COLO668 (cell line): Measurements from ENCODE around the gene NT5C1A.

Experiments used
- DNase-seq: peaks from one replicate; lab custom pipeline; 2025; ENCODE audit not compliant: unreplicated experiment; lab: John Stamatoyannopoulos, UW

NT5C1A gene

DNA sequence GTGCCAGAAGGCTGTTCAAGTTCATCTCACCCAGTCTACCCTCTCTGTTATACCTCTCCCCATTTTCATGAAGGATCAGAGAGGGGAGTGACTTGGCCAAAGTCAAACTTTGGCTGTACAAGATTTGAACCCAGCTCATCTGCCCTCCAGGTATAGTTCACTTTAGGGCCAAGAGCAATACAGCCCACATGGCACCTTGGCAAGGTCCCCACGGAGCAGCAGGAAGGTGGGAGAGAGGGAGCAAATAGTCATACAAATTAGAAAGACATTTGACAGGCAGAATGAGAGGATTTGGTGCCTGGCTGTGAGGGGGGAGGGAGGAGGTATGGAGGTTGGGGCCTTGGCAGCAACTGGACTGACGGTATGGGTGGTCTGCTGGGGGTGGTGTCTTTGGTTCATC lies 18.3 kb upstream of the NT5C1A start:
- no peak for DNase-seq

- peak; percentile 99 for DNase-seq
Observed at GRCh38 chr1:39689635-39690034, 17.7 kb upstream of the NT5C1A start.

GRCh38 chr1:39689214-39689613 lies 17.3 kb upstream of the NT5C1A start:
- DNase-seq: no peak

DNA sequence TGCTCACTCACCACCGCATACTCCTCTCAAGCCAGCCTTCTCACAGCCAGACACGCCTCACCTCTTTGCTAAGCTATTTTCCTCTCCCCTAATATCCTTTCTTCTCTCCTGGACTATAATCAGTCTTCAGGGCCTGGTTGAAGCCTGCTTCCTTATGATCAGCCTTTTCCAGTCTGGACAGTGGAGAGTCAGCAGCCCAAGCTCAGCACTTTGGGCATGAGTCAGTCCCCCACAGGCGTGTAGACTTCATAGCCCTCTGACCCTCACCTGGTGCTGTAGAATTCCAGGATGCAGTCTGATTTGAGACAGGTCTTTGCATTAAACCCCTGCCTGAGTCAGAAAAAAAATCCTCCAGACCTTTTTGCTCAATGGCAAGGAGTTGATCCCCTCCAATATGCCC lies 16.8 kb upstream of the NT5C1A start:
- no peak for DNase-seq

DNA sequence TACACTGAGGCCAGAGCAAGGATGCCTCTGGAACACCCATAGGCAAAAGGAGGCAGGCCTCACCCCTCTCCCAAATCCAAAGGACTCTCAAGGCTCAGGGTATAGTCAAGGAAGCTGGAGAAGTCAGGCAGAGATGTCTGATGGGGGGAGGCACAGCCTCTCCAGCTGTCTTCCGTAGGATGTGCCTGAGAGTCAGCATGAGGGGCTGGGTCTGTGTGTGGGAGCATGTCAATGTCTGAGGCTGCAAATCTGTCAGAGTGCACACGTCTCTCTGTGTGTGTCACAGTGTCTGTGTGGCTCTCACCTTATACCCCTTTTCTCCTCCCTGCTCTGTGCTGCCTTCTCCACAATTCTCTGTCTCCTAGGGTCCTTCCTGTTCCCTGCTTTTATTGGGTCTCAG lies 15.3 kb upstream of the NT5C1A start:
- DNase-seq: no peak

GRCh38 chr1:39685071-39685470 lies 13.2 kb upstream of the NT5C1A start:
- DNase-seq: no peak

GRCh38 chr1:39684313-39684664 lies 12.4 kb upstream of the NT5C1A start:
- no peak for DNase-seq

- DNase-seq: no peak
Observed at GRCh38 chr1:39683591-39684312, 11.8 kb upstream of the NT5C1A start.

DNA sequence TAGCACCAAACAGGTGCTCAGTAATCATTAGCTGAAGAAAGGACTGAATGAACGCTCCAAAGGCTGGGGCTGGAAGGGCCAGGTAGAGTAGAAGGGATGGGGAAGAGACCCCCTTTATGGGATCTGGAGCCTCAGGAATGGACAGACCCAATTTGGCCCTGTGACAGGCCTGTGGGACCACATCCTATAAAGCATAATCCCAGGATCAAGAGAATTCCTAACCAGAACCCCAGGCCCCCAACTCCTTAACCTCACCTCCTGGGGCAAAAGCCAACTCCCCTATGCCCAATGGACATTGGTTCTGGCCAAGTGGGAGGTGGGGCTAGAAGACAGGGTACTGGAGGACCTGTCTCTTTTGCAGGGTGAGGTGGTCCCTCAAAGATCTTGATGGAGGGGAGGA lies 10.1 kb upstream of the NT5C1A start:
- no peak for DNase-seq

GRCh38 chr1:39681294-39681693 lies 9.4 kb upstream of the NT5C1A start:
- DNase-seq: no peak

- no peak for DNase-seq
Observed at GRCh38 chr1:39680751-39681150, 8.8 kb upstream of the NT5C1A start.

DNA sequence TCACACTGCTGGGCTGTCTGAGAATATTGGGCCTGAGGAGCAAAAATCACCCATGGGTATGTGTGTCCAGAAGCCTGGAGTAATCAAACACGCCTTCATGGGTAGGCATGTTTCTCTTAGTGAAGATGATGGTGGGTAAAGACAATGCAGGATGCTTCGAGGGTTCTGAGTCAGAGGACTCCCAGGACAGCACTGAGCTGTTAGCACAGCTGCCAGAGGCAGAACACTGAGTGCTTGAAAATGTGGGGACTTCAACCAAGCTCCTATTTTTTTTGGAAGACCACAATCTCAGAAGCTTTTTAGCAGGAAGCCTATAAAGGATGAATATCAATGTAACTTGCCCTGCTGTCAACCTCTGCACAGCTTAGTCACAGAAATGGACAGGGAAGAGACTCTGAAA lies 7.9 kb upstream of the NT5C1A start:
- no peak for DNase-seq

DNA sequence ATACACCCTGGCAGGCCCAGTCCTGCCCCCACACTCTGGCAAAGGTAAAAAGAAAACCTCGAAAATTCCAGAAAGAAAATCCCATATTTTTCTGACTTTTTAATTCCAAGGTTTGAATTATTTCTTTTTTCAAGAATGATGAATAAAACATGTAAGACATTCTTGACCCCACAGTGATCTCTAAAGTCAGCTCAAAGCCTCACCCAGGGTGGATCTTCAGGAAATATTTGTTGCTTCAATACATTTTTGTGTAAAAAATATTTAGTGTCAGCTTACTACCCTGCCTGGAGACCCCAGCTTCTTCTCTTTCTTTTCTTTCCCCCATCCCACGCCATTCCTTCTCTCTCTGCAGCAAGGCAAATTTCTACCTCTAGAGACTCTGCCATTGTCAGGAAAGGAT lies 7.0 kb upstream of the NT5C1A start:
- DNase-seq: no peak

GRCh38 chr1:39677645-39678044 lies 5.7 kb upstream of the NT5C1A start:
- no peak for DNase-seq

DNA sequence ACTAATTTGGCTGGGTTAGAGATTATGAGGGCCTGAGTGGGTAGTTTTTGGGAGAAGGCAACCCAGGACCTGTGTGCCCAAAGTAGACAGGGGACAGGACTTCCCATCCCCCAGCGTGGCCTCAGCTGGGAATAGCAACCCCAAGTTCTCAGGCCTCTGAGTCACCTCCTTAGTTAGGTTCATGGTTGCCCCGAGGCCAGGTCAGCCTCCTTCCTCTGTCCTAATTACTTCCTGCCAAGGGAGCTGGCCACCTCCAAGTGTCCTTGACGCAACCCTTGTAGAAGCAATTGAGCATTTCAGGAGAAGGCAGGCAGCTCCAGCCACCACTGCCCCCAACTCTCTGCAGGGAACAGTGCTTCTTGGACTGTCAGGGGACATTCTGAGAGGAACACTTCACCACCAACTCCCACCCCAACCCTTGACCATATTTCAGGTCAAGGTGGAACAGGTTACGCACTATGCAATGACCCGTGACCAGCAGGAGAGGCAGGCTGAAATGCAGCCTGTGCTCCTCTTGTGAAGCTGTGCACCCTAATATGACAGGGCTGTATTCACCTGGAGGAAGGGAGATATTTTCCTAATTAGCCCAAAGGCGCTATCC lies 5.1 kb upstream of the NT5C1A start:
- no peak for DNase-seq

- no peak for DNase-seq
Observed at GRCh38 chr1:39675220-39675619, 3.3 kb upstream of the NT5C1A start.

DNA sequence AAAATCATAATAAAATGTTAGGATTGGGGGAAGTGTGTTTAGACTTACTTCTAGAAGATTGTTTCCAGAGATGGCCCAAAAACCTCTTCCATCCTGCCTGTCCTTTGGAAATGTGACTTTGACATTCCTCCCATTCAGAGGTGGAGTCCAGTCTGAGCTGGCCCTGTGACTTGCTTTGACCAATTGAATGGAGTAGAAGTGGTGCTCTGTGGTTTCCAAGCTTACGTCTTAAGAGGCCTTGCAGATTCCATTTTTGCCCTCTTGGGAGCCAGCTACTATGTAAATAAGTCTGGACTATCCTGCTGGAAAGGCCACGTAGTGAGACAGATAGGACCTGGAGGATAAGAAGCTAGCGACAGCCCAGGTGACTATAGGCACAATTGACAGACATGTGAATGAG lies 1.3 kb upstream of the NT5C1A start:
- no peak for DNase-seq

DNA sequence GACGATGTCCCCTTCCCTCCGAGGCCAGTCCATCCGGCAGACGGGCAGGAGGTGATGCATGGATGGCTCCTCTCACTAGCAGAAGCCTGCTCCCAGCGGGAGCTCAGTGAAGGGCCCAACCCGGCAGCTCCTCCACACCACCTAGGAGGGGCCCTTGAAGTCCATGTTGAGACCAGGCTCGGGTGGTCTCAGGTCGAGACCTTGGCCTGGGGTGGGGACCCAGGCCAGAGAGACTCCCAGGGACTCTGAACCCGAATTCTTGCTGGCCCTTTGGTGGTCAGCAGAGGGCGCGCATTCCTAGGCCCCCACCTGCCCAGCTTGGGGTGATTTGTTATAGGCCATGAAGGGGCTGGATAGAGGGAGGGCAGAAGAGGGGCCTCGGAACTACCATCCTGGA lies 642 bp upstream of the NT5C1A start:
- peak; percentile 99 for DNase-seq

GRCh38 chr1:39671433-39671792 lies 494 bp downstream of the NT5C1A start:
- no peak for DNase-seq

DNA sequence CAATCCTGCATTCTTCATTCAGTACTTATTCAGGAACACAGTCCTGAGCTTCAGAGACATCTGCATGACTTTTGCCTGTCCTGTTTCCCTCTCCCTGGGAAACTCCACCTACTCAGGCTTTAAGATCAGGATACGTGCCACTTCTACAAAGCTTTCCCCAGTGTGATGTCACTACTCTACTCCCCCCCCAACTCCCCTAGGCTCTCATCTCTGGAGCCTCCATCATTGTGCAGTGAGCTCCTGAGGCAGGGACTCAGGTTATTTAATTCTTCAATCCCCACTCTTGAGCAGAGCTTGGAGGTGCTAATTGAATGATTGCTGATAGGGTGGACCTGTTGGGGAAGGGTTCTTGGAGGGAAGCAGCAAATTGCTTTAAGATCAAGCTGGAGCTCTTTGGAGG lies 1.2 kb downstream of the NT5C1A start:
- DNase-seq: no peak

GRCh38 chr1:39668894-39669293 lies 3.0 kb downstream of the NT5C1A start:
- no peak for DNase-seq

- DNase-seq: no peak
Observed at GRCh38 chr1:39668111-39668510, 3.8 kb downstream of the NT5C1A start.

DNA sequence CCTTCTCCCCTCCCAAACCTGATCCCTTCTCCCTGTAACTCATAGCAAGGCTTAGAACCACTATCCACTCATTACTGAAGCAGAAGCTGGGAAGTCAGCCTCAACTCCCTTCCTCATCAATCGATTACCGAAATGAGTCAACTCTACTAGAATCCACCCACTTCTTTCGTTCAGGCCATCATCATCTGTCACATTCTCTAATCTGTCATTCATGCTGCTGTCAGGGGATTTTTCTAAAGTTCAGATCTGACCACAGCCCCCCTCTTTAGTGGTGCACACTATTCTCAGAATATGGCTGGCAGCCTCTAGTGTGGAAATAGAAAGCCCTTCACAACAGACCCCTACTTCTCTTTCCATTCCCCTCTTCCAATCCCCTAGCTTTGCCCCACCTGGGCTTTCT lies 5.1 kb downstream of the NT5C1A start:
- DNase-seq: no peak
